Measurements from ENCODE around the gene PDAP1.

GRCh38 chr7:99399597-99399996 lies 8.8 kb downstream of the PDAP1 start:
- TF ChIP-seq, protein P1, sequence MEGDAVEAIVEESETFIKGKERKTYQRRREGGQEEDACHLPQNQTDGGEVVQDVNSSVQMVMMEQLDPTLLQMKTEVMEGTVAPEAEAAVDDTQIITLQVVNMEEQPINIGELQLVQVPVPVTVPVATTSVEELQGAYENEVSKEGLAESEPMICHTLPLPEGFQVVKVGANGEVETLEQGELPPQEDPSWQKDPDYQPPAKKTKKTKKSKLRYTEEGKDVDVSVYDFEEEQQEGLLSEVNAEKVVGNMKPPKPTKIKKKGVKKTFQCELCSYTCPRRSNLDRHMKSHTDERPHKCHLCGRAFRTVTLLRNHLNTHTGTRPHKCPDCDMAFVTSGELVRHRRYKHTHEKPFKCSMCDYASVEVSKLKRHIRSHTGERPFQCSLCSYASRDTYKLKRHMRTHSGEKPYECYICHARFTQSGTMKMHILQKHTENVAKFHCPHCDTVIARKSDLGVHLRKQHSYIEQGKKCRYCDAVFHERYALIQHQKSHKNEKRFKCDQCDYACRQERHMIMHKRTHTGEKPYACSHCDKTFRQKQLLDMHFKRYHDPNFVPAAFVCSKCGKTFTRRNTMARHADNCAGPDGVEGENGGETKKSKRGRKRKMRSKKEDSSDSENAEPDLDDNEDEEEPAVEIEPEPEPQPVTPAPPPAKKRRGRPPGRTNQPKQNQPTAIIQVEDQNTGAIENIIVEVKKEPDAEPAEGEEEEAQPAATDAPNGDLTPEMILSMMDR (optimal IDR thresholded peaks at IDR 0.05 in 1 of 3, IDR thresholded peaks at IDR 0.05 in 1 of 3, conservative IDR thresholded peaks at IDR 0.05 in 1 of 3; ENCODE audit: extremely low read depth in 1 of 3, insufficient read depth in 2 of 3, low read length in 3 of 3), result no peak
- no peak for TF ChIP-seq EZH2 (IDR thresholded peaks at IDR 0.05; ENCODE audit: low read length)
